GM21390 (cell line): ENCODE data around the gene GFRA1.

Experiments
- ATAC-seq: cut with Tn5 transposase; IDR thresholded peaks from one replicate; pipeline ENCODE4 v1.9.1; 2021; ENCODE audit not compliant: unreplicated experiment

The GFRA1 gene, protein sequence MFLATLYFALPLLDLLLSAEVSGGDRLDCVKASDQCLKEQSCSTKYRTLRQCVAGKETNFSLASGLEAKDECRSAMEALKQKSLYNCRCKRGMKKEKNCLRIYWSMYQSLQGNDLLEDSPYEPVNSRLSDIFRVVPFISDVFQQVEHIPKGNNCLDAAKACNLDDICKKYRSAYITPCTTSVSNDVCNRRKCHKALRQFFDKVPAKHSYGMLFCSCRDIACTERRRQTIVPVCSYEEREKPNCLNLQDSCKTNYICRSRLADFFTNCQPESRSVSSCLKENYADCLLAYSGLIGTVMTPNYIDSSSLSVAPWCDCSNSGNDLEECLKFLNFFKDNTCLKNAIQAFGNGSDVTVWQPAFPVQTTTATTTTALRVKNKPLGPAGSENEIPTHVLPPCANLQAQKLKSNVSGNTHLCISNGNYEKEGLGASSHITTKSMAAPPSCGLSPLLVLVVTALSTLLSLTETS

GRCh38 chr10:116272440-116273283 lies at the start of gene GFRA1:
GFRA1 (minus strand) TSS chr10:116273206; CDS start chr10:116272029, 1,177 bp downstream.
- no peak for ATAC-seq

- no peak for ATAC-seq
Measured at GRCh38 chr10:116316503-116316902, 43.5 kb upstream of the GFRA1 start.

DNA sequence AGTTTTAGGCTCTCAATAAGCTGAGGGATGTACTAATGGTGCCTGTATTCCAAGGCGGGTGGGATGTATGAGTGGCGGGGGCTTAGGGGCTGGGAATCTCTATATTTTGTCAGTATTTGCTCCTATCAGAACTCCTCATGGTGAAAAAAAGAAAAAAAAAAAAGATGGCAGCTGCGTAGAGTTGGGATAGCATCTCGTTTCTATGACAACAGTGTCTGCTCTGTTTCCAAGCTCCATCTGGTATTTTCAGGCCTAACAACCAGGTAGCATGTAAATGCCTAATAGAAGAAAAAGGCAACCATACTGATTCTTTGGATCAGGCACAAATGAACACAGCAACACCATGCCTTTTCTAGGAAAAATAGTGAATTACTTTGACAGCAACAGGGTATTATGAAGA lies 39.5 kb upstream of the GFRA1 start:
- no peak for ATAC-seq

DNA sequence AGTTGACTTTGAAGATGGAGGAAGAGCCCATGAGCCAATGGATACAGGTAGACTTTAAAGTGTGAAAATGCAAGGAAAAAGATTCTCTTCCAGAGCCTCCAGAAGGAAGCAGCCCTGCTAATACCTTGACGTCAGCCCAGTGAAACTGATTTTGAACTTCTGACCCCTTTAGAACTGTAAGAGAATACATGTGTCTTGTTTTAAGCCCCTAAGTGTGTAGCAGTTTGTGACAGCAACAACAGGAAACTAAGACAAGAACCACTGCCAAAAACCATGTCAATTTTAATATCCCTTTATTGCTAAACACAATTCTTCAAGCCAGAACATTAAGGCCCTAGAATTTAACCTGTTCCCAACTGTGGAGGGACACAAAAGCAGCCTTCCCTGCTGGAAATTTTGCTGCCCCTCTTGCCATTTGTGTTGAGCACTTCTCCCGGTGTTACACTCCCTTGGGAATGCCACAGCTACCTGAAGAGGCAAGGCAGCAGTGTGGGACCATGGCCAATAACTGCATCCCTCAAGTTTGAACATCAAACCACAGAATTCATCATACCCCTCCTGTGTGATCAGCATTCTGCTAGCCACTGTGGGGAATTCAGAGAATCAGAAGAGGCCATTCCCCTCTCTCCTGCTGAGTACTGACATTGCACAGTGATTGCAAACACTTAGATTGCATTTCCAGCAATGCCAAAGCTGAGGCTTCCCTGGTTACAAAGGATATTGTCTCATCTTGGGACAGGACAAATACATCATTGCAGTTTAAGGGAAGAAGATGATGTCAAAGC lies 38.9 kb upstream of the GFRA1 start:
- ATAC-seq: no peak

- ATAC-seq: no peak
Measured at GRCh38 chr10:116311016-116311415, 38.0 kb upstream of the GFRA1 start.

DNA sequence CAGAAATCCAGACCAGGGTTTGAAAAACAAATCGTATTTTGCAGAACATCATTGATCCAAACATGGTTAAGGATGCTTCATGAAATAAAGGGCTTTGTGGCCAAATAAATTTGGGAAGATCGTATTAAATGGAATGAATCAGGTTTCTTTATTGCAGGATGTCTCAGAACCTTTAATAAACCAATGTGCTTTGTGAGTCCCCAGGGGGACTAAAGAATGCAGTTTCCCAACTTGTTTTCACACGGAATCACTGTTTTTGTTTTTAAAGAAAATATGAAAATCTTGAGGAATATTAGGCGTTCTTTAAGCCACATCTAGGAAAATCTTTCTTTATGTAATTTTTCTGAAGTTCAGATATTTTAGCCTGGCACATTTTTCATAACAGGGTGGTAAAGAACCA lies 34.4 kb upstream of the GFRA1 start:
- no peak for ATAC-seq

- no peak for ATAC-seq
Measured at GRCh38 chr10:116306847-116307246, 33.8 kb upstream of the GFRA1 start.

- ATAC-seq: no peak
Measured at GRCh38 chr10:116304923-116305322, 31.9 kb upstream of the GFRA1 start.

GRCh38 chr10:116300542-116300941 lies 27.5 kb upstream of the GFRA1 start:
- ATAC-seq: no peak

DNA sequence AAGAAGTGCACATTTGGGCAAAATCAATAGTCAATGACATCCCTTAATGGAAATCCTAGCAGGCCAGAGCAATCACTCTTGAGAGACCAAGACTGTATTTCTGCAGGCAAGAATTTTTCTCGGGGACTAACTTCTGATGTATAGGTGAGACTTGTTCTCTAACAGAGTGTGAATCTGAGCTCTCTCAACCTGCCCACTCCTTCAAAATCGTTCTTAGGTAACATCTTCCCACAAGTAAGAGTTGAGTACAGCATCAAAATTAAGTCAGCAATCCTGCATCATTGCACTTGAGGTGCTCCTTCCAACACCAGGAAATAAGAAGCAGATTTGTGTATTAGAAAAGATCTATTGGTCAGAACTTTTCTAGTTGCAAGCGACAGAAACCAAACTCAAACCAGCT lies 25.6 kb upstream of the GFRA1 start:
- ATAC-seq: no peak

DNA sequence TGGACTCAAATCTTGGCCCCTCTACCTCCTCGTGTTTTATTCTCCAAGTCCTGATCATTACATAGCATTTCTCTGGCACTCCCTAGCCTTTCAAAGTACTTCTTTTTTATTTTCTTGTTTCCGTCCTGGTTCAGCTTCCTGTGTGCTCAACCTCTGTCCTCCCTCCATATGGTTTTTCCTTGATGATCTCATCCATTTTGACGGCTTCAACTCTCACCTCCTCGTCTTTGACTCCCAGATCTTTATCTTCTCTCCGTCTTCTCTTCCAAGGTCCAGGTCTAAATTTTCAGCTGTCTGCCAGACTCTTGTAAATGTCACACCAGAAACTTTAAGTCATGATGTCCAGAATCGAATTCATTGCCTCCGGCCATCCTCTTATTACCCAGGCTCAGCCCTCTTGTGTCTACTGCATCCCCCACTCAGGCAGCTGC lies 23.3 kb upstream of the GFRA1 start:
- ATAC-seq: no peak

DNA sequence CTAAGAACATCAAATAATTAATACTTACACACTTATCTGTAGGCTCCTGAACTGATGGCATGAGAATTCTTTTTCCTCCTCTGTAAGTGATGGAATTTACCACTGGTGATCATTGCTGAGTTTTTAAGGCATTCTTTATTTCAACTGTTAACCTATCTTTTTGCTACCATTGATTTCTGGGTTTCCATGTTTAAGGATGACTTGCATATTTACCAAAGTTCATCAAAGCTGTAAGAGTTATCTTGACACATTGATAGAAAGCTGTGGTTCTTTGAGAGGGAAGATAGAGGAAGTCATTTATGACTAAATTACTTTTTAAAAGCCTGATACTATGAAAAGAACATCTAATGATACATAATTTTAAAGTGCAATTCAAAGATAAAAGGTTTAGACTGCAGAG lies 19.5 kb upstream of the GFRA1 start:
- ATAC-seq: no peak

DNA sequence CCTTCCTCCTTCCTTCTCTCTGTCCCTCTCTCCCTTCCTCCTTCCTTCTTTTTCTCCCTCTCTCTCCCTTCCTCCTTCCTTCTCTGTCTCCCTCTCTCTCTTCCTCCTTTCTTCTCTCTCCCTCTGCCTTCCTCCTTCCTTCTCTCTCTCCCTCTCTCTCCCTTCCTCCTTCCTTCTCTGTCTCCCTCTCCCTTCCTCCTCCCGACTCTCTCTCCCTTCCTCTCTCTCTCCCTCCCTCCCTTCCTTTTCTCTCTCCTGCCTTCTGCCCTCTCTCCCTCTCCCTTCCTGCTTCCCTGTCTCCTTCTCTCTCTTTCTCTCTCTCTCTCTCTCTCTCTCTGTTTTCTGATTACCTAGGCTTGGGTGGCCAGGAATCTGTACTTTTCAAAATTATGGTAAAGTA lies 16.6 kb upstream of the GFRA1 start:
- ATAC-seq: no peak

DNA sequence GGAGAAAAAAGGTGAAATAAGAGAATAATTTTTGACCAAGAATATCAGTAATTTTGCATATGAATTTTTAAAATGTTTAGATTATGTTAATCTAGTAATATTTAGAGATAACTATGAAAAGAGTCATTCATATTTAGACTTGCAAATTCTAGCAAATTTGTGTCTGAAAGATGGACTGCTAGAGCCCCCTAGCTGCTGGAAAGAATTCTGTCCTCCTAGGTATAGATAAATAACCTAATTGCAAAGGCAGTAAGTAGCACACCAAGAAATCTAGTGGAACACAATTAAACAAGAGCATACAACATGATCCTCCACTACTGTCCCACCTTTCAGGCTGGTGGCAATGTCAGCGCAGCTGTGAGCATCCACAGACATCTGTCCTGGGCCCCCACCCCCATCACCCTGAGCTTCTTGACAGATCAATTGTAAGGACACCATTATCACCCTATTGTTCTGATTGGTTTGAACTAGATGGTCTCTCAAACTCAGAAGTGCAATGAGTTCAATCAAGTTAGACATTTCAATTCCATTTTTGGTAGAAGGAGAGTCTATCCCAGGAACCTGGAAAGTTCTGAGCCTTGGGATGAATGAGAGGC lies 15.0 kb upstream of the GFRA1 start:
- ATAC-seq: peak; percentile 52

DNA sequence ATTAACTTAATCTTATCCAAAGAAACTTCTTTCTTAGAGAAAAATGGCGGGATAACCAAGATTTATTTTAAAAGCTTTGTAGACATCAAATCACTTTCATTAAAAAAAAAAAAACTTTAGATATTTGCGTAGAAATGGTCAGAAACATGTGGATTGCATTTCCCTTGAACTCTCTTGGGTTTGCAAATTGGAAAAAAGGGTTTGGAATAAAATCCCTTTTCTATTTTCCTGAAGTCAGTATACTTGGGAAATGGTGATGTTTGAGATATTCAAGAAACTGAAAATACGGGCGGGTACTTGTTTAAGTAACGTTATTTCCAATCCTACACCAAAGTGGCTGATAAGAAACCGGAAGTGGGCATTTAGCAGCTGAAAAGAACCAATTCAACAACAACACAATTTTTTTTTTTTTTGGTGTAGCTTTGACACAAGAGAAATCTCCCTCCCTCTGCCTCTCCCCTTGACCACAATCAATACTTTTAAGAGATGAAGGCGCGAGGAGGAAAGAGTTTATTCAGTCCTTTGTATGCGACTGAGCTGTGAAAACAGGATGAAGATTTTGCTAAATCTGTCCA lies 13.7 kb upstream of the GFRA1 start:
- ATAC-seq: no peak

GRCh38 chr10:116281775-116282174 lies 8.8 kb upstream of the GFRA1 start:
- no peak for ATAC-seq

DNA sequence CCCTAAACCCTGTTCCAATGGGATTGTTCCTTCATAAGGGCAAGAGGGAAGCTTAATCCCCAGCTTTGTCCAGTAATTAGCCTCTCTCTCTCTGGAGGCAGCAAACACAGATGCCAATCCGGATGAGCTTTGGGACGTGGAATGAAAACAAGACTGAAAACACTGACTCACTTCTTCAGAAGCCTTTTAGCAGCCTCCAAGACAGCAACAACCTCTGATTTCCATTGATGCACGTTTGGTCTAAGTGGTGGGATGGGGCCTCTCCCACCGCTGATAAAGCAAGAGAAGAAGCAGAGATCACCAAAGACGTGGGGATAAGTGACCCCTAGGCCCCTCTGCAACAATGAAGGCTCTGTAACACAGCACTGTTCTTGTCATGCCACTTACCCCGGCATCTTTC lies 5.8 kb upstream of the GFRA1 start:
- ATAC-seq: no peak

GRCh38 chr10:116276981-116277380 lies 4.0 kb upstream of the GFRA1 start:
- no peak for ATAC-seq

GRCh38 chr10:116274064-116274904 lies 1.3 kb upstream of the GFRA1 start:
- no peak for ATAC-seq
